ENCODE results near the gene MGLL.

MGLL gene

DNA sequence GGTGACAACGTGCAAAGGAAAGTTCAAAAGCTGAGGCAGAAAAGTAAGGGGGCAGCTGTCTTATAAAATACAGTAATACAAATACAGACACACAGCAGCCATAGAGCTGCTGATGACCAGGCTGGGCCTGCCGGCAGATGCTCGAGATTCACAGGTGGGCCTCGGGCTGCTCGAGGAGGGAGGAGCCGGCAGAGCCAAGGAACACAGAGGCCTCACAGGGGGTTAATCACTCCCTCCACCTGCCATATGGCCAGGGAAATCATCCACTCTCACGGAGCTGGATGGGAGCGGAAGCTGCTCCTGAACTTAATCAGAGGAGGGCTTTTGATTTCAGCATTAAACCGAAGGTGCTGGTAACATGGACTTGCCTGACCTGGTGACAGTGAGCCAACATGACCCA is 29.6 kb upstream of the MGLL start:
- TF ChIP-seq, protein P1, sequence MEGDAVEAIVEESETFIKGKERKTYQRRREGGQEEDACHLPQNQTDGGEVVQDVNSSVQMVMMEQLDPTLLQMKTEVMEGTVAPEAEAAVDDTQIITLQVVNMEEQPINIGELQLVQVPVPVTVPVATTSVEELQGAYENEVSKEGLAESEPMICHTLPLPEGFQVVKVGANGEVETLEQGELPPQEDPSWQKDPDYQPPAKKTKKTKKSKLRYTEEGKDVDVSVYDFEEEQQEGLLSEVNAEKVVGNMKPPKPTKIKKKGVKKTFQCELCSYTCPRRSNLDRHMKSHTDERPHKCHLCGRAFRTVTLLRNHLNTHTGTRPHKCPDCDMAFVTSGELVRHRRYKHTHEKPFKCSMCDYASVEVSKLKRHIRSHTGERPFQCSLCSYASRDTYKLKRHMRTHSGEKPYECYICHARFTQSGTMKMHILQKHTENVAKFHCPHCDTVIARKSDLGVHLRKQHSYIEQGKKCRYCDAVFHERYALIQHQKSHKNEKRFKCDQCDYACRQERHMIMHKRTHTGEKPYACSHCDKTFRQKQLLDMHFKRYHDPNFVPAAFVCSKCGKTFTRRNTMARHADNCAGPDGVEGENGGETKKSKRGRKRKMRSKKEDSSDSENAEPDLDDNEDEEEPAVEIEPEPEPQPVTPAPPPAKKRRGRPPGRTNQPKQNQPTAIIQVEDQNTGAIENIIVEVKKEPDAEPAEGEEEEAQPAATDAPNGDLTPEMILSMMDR (conservative IDR thresholded peaks at IDR 0.05; ENCODE audit: control insufficient read depth, insufficient read depth, low read depth, low read length): no peak
- no peak for DNase-seq (ENCODE audit: low read depth)
- H3K4me3 ChIP-seq (ENCODE audit: control insufficient read depth, low read depth, low read length): no peak overlapping the region

GRCh38 chr3:127849368-127849767 is 27.1 kb upstream of the MGLL start:
- no peak for DNase-seq (ENCODE audit: low read depth)
- no peak overlapping the region for H3K4me3 ChIP-seq (ENCODE audit: control insufficient read depth, low read depth, low read length)
- TF ChIP-seq, protein P1 (conservative IDR thresholded peaks at IDR 0.05; ENCODE audit: control insufficient read depth, insufficient read depth, low read depth, low read length): no peak

- TF ChIP-seq, protein P1 (conservative IDR thresholded peaks at IDR 0.05; ENCODE audit: control insufficient read depth, insufficient read depth, low read depth, low read length): peak; percentile 11
- peak; percentile 17 for DNase-seq (ENCODE audit: low read depth)
- no peak overlapping the region for H3K4me3 ChIP-seq (ENCODE audit: control insufficient read depth, low read depth, low read length)
Observed at GRCh38 chr3:127848131-127849129, 26.1 kb upstream of the MGLL start.

DNA sequence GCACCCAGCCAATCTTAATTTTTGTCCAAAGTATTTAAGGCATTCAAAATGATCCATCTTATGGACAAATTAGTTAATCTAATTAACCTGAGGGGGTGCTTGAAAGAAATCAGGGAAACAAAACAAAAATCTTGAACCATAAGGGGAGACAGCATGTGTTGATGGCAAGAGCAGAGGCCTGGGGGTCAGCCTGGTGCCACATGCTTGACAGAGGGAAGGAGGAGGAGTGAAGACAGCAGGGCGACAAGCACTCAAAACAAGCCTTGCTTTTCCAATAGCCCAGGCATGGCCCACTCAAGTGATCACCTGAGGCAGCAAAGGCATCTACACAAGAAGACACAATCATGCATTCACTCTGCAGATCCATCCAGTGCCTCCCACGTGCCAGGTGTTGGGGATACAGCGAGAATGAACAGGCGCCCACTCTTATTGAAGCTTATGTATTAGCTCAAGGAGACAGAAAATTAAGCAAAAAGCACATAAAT is 25.0 kb upstream of the MGLL start:
- H3K4me3 ChIP-seq (ENCODE audit: control insufficient read depth, low read depth, low read length): no peak overlapping the region
- TF ChIP-seq, protein P1 (conservative IDR thresholded peaks at IDR 0.05; ENCODE audit: control insufficient read depth, insufficient read depth, low read depth, low read length): no peak
- DNase-seq (ENCODE audit: low read depth): no peak

GRCh38 chr3:127846576-127846975 is 24.3 kb upstream of the MGLL start:
- no peak for DNase-seq (ENCODE audit: low read depth)

GRCh38 chr3:127844326-127844942 is 22.1 kb upstream of the MGLL start:
- no peak overlapping the region for H3K4me3 ChIP-seq (ENCODE audit: control insufficient read depth, low read depth, low read length)
- TF ChIP-seq, protein P1 (conservative IDR thresholded peaks at IDR 0.05; ENCODE audit: control insufficient read depth, insufficient read depth, low read depth, low read length): no peak

More at GRCh38 chr3:127846576-127846975, 24.3 kb upstream of the MGLL start:
- H3K4me3 ChIP-seq (ENCODE audit: control insufficient read depth, low read depth, low read length): no peak overlapping the region
- TF ChIP-seq, protein P1 (conservative IDR thresholded peaks at IDR 0.05; ENCODE audit: control insufficient read depth, insufficient read depth, low read depth, low read length): no peak

More at GRCh38 chr3:127844326-127844942, 22.1 kb upstream of the MGLL start:
- no peak for DNase-seq (ENCODE audit: low read depth)
